ENCODE data around the gene TMTC2. TPM values are rescaled to one million over a fixed set of nuclear protein-coding genes. Genes with fewer than 3 reads are reported as not detected.
"Not testable (repeated sequence)": the region's sequence is repeated elsewhere in the genome, so short reads cannot be mapped to it uniquely, and the experiment has no call there.

Gene TMTC2
- total RNA-seq, 1 donor from 2014 or later, result 2.9 TPM

DNA sequence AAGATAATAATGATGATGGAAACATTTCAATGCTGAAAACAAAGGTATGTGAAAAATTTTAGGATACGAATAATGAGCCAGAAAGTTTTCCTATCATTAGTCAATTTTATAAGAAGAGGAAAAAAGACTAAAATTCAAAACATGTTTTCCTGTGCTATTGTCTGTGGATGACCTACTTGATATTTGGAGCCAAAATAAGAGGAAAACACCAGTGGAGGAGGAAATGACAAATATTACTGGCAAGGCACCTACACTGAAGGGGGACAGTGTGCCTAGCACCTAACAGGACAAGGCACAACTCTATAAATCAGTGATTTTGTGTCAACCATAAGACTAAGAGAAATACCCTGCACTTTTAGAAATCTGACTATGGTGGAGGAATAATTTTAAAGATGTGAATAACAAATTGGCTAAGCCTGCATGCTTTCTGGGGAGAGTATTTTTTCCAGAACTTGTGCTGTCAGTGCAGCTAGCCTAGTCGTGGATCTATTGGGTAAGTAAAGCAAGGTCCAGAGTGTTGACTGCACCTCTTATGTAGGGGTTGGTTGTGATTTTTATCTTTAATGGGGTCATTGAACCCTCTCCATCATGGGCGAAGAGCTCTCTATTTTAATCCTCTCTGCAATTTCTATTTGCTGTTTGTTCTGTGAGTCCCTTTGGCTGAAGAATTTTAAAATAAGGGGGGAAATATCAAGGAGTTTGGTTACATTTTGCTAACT is 398.0 kb downstream of the TMTC2 start:
- intact Hi-C loops (cut with DNase I), result no loop called here
- no peak for DNase-seq (ENCODE audit: low spot score)

DNA sequence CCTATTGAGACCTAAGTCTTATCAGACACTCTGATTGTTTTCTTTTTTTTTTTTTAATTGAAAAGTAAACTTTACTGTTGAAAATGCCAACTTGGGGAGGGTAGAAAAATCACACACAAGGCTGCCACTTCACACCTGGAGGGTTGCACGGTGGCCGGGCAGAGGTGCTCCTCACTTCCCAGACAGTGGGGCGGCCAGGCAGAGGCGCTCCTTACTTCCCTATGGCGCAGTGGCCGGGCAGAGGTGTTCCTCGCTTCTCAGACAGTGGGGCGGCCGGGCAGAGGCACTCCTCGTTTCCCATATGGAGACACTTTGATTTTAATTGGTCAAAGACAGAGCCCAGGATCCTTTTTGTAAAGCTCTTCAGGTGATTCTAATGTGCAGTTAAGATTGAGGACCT is 399.3 kb downstream of the TMTC2 start:
- intact Hi-C loops (cut with DNase I), result no loop called here

DNA sequence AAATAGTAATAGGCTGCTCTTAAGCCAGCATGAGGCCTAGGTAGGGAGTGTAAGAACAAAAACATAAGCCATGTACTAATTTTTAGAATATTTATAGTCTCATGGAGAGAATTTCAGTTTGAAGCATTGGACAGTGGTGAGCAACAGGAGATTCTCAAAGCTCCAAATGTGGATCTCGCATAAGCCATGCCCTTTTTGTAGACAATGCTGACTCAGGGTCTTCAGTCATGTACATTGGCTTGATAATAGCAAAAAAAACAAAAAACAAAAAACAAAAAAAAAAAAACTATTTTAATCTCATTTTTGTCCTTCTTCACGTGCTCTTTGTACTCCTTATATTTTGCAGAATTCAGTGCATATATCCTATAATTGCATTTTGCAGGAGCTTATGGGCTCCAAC is 402.9 kb downstream of the TMTC2 start:
- intact Hi-C loops (cut with DNase I), result no loop called here
- DNase-seq (ENCODE audit: low spot score), result no peak

More for the DNA sequence above, 399.3 kb downstream of the TMTC2 start:
- DNase-seq (ENCODE audit: low spot score), result no peak

DNA sequence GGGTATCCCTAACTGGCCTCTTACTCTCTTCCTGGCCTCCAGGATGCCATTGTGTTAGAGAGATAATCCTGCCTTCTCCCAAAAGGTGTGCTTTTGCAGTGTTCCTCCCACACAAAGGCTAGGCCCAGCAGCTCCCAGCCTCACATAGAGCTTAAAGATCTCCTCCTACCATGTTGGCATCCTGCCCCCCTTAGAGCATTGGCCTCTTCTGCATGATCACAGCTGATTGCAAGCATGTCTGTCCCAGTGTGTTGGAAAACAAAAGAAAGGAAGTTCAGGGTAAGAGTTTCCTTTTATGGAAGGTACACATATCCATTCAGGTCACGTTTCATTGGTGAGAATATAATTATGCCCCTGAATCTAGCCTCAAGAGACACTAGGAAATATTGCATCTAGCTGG is 405.4 kb downstream of the TMTC2 start:
- DNase-seq (ENCODE audit: low spot score), result no peak
- intact Hi-C loops (cut with DNase I), result no loop called here

DNA sequence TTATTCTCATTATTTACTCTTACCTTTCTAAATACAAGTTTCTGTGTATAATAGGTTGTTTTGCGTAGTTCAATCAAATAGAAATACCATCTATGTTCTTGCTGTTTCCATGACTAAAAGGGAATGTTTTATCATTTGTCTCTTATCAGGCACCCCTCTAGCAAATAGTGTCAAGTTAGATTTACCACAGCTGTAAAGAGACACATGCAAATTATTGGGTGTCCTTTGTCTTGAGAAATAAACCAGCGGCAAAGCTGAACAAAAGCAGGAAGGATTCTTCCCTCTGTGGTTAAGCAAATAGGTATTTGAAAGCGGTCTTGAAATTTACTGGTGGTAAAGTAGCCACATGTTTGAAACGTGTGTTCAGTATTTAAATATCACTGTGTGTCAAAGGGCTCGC is 405.9 kb downstream of the TMTC2 start:
- intact Hi-C loops (cut with DNase I), result no loop called here
- no peak for DNase-seq (ENCODE audit: low spot score)

DNA sequence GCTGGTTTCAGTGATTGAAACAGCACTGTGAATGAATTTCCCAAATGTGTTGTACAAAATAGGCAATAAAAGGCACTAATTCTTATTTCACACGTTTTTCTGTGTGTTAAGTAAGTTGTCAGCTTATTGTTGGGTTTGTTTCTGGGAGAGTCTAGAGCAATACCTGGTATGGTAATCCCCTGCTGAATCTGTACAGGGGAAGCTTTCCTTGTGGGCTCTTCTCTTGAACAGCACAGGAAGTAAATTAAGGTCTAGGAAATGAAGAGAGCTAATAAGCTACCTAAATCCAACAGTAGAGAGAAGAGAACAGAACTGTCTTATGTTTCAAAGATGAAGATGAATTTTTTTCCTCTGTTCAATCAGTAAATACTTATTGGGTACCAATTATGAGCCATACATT is 406.7 kb downstream of the TMTC2 start:
- DNase-seq (ENCODE audit: low spot score), result no peak

DNA sequence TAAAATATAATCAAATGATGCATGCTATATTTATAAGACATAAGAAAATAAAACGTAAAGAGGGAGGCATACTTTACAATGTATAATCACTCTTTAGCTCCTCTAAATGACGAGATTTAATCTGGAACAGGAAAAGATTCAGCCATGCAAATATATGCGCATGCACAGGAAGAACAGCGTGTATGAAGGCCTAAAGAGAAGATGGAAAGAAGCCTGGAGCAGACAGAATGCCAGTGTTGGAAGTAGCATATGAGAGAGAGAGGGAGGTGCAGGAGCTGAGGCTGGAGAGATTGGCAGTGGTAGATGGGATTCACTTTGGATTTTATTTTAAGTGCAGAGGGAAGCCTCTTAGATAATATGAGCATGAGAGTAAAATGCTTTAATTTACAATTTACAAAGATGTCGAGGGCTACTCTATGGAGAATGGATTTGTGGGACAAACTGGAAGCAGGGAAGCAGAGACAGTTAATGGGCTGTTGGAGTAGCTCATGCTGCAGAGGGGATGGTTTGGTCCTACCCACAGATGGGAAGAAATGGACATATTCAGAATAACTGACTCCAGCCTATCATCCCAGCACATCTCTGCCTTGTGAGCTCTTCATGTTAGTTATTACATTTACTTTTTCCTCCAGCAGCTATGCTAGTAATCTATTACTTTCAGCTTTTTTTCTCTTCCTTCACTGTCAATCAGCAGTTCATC is 411.1 kb downstream of the TMTC2 start:
- no peak for DNase-seq (ENCODE audit: low spot score)
- intact Hi-C loops (cut with DNase I), result no loop called here

More for the DNA sequence above, 406.7 kb downstream of the TMTC2 start:
- intact Hi-C loops (cut with DNase I), result no loop called here

DNA sequence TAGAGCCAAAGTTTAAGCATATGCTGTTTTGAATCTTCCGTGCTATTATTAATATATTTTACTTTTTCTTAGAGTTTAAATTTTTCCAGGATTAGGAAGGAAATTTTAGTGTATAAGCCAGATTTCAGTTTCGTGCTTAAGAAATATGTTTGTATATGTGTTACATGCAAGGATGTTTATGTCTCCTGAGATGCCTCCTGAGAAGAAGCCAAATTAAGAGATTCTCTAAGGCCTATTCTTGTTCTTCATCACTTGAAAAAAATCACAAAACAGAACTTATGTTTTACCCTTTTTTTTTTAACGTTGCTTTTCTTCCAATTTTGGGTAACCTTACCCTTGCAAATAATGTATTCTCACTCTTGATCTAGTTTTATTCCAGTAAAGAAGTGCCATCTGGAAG is 412.7 kb downstream of the TMTC2 start:
- DNase-seq (ENCODE audit: low spot score), result no peak
- intact Hi-C loops (cut with DNase I), result no loop called here

DNA sequence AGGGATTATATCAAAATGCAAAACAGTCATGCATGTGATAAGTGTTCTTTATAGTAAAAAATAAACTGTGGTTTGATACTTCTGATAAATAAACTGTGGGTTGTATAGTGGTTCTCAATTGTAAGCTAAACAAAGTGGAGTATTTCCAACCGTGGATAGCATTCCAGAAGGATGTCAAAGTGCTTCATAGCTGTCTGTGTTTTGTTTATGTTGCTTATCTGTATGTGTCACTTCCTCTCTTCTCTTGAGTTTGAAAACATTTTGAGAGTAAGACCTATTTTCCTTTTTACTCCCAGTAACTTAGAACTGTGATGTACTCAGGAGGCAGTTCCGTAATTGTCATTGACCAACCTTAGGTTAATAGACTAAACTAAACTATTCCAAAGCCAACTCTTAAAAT is 415.8 kb downstream of the TMTC2 start:
- intact Hi-C loops (cut with DNase I), result no loop called here
- no peak for DNase-seq (ENCODE audit: low spot score)

DNA sequence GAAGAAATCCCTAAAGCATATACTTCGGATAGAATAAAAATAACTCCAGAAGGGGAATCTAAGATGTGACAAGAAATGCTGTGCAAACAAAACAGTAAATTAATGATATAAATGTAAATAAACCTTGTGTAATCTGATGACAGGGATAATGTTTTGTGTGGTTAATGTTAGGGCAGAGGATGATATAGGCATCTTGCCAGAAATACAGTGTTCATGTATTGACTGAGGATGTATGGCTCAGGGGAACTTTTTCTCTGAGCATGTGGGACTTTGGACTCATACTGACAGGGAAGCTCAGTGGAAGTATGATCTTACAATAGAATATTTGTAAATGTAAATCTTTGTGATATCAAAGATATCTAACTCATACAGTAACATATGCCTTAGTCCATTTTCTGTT is 420.2 kb downstream of the TMTC2 start:
- intact Hi-C loops (cut with DNase I), result no loop called here
- DNase-seq (ENCODE audit: low spot score), result no peak

DNA sequence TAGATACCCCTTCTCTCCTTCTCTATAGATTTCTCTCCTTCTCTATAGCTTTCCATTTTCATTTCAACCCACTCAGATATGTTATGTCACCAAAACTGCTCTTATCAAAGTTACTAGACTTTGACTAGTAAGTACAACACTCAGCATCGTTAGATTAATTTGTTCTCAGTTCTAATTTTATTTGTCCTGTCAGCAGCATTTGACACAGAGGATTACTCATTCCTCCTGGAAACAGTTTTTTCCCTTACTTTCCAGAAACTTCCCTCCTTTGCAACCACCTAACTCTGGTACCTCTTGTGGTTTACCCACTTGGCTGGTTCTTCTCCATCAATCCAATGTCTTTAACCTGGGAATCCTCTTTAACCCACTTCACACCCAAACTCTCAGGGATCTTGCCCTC is 423.7 kb downstream of the TMTC2 start:
- DNase-seq (ENCODE audit: low spot score), result no peak
- intact Hi-C loops (cut with DNase I), result no loop called here

DNA sequence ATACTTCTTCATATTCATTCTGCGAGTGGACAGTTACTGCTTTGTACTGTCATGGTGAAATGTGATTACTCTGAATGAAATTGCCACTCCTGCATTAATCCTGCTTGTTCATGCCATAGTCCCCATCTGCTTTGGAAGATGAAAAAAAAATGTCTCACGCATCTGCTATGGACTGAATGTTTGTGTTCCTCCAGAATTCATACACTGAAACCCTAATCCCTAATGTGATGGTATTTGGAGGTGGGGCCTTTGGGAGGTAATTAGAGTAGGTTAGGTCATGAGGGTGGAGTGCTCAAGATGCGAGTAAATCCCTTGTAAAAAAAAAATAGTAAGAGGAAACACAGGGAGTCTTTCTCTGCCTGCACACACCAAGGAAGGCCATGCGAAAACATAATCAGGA is 427.2 kb downstream of the TMTC2 start:
- intact Hi-C loops (cut with DNase I), result no loop called here
- no peak for DNase-seq (ENCODE audit: low spot score)

DNA sequence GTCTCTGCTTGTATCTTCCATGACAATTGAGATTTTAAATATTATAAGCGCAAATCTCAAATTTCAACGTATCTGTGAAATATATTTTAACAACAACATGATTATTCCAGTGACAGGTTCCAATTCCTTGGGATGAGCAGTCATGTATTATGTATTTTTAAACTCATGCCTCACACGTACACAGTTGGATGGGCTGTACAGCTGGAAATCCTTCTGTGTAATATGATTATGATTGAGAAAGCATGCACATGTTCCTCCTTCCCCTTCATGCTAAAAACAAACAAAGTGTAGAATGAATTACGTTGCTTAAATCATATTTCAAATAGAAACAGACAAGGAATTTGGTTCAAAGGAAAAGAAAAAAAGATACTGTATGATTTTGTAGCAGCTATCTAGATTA is 428.3 kb downstream of the TMTC2 start:
- intact Hi-C loops (cut with DNase I), result no loop called here
- DNase-seq (ENCODE audit: low spot score), result no peak

DNA sequence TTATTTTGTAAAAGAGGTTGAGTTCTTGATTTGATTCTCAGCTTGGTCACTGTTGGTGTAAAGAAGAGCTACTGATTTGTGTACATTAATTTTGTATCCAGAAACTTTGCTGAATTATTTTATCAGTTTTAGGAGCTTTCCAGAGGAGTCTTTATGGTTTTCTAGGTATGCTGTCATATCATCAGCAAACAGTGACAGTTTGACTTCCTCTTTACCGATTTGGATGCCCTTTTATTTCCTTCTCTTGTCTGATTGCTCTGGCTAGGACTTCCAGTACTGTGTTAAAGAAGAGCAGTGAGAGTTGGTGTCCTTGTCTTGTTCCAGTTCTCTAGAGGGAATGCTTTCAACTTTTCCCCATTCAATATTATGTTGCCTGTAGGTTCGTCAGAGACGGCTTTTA is 431.2 kb downstream of the TMTC2 start:
- DNase-seq (ENCODE audit: low spot score); intact Hi-C loops (cut with DNase I): not testable (repeated sequence)

DNA sequence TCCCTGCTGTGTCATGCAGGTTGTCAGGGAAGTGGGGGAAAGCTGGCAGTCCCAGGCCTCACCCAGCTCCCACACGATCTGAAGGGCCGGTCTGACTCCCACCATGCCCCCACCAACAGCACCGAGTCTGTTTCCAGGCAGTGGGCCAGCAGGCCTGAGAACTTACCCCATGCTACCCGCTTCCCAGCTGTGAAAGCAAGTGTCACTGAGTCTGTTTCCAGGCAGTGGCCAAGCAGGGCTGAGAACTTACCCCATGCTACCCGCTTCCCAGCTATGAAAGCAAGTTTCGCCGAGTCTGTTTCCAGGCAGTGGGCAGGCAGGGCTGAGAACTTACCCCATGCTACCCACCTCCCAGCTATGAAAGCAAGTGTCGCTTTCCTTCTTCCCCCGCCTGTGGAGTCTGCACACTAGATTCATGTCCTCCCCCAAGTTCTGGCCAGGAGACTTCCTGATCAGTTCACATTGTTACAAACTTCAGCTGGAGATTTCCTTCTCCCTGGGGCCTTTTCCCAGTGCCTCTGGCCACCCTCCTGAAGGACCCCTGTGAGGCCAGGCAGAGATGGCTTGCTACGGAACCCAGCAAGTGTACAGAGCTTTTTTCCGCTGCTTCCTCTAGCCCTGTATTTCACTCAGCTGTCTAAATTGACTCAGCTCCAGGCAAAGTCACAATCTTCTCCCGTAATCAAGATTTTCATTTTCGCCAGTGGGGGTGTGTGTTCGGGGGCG is 435.4 kb downstream of the TMTC2 start:
- intact Hi-C loops (cut with DNase I), result no loop called here
- no peak for DNase-seq (ENCODE audit: low spot score)

DNA sequence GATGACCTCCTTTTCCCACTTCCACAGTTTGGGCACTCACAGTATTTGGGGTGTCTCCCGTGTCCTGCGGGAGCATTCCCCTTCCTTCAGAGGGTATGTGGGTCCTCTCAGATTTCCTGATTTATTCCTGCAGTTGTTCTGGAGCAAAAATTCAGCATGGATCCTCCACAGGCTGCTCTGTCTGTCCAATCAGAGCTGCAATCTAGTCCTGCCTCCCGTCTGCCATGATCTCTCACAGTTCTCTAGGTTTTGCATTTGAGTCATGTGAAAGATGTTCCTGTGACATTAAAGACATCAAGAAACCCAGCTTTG is 435.9 kb downstream of the TMTC2 start:
- DNase-seq (ENCODE audit: low spot score), result no peak
- intact Hi-C loops (cut with DNase I), result no loop called here

DNA sequence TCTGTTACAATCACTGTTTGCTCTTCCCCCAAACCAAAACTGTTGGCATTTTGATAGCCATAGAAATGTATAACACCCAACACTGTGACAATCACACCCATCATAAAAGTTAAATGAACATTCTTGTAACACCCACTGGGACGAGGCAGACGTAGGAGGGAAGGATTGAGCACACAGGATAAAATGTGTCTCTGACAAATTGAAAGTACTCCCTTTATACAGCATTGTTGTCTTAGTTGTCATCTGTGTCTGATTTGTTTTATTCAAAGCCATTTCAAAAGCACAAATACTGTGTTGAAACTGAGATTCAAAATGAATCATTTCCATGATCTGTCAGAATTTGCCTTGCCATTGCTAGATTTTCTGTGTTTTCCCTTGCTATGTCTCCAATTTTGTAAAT is 436.3 kb downstream of the TMTC2 start:
- DNase-seq (ENCODE audit: low spot score), result no peak
- intact Hi-C loops (cut with DNase I), result no loop called here

DNA sequence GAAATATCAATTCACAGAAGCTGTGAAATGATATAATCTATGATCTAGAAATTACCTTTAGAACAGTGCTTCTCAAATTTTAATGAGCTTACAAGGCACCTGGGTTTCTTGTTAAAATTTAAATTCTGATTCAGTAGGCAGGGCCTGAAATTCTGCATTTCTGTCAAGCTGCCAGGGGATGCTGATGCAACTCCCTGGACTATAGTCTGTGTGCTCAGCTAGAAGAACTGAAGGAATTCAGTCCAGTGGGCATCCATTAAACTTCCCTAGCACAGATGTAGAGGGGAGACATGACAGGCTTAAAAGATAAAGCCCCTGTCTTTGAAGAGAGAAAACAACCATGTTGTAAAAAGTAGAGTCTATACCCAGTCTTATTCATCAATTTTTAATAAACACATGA is 441.8 kb downstream of the TMTC2 start:
- intact Hi-C loops (cut with DNase I), result no loop called here

DNA sequence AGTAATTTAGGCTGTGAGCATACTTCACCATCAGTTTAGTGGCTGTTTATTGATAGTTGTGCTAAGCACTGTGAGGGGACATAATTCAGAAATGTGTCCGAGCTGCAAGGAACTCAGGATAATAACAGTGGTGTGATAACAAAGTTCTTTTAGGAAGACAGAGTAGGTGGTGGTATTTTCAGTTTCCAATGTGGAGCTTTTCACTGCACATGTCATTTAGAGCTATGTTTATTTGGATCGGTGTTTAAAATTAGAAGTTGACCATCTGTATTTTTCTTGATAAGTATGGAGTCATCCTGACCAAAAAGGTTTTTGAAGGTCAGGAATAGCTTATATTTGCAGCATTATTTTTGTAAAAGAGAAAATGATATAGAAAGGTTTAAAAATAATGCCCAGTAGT is 443.5 kb downstream of the TMTC2 start:
- DNase-seq (ENCODE audit: low spot score), result no peak
- intact Hi-C loops (cut with DNase I), result no loop called here

More for the DNA sequence above, 441.8 kb downstream of the TMTC2 start:
- DNase-seq (ENCODE audit: low spot score), result no peak

DNA sequence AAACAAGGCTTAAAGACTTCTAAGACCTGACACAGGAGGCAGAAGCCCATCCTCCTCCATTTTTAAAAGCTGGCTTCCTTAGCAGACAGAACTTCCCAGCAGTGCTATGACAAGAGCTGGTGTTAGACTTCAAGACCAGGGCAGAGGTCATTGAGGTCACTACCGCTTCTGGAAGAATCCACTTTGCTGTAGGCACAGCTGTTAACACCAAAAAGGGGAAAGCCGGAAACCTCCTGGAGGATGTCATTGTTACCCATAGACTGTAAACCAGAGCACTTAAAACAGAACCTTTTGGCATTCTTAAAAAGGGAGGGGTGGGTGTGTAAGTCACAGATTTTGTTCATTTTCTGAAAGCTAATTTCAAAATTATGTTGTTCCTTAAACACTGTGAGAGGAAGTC is 445.7 kb downstream of the TMTC2 start:
- DNase-seq (ENCODE audit: low spot score), result no peak
- intact Hi-C loops (cut with DNase I), result no loop called here

DNA sequence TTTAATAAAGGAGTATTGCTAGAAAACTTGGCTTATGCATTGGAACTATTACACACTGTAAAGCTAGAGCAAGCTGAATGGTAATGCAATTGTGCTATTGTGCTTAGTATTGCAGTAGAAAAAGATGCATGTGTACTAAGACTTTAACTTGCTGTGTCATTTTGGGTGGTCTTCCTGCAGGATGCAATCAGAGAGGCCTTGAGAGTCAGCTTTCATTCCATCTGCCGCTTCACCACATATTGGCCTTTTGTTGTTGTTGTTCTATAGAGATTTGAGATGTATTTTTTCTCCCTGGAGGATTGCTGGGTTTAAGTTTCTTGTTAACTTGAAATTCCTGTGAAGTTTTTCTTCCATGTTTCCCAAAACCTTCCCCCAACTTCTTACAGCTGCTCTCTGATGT is 449.7 kb downstream of the TMTC2 start:
- no peak for DNase-seq (ENCODE audit: low spot score)
- intact Hi-C loops (cut with DNase I), result no loop called here

Measured in cardiac septum (tissue), 1 donor.